SK-N-SH (cell line): Measurements from ENCODE around the gene GFPT1. TPM values are rescaled to one million over a fixed set of nuclear protein-coding genes. Genes with fewer than 3 reads are reported as not detected.

Source experiments
- CTCF ChIA-PET: fragments of 300-600, 350-600 bp; formaldehyde crosslinking; extraction: SDS; loops from one replicate; lab custom pipeline; 2021; lab: Yijun Ruan, JAX
- POLR2A ChIA-PET: fragments of 350-600 bp; sonication (Branson Sonifier 250); formaldehyde crosslinking; extraction: SDS; loops from one replicate; lab custom pipeline; 2020; ENCODE audit warnings: antibody characterized with exemption, inconsistent platforms; lab: Yijun Ruan, JAX
- DNase-seq: peaks from one replicate; pipeline ENCODE4 v3.0.0; 2012
- H2AFZ ChIP-seq: fragments of 200-600 bp; sonication (generic); 2 replicates; pipeline ENCODE4 v1.8.1; 2016; ENCODE audit warnings: antibody characterized with exemption, mild to moderate bottlenecking, low read depth
- H3F3A ChIP-seq: fragments of 200-600 bp; sonication (generic); replicated peaks from 2 replicates; pipeline ENCODE3; 2016; ENCODE audit warnings: antibody characterized with exemption, mild to moderate bottlenecking; ENCODE audit not compliant: insufficient read depth
- H3K27ac ChIP-seq, 2 experiments: fragments of 200-500 bp in 1 of 2; fragments of 200-600 bp in 1 of 2; sonication (Bioruptor generic) in 1 of 2; sonication (generic), shearing (Covaris generic) in 1 of 2; 2 replicates each; pipeline versions ENCODE4 v1.5.1 to v1.6.1; 2014 to 2016; ENCODE audit warnings: low read depth in 2 of 2, inconsistent platforms in 1 of 2, low read length in 1 of 2, mild to moderate bottlenecking in 1 of 2, mixed read lengths in 1 of 2
- H3K27me3 ChIP-seq: fragments of 200-600 bp; sonication (generic), shearing (Covaris generic); 2 replicates; pipeline ENCODE4 v1.6.1; 2016; ENCODE audit warnings: mixed run types; ENCODE audit not compliant: insufficient read depth
- H3K36me3 ChIP-seq, 2 experiments: fragments of 200-500 bp in 1 of 2; fragments of 200-600 bp in 1 of 2; sonication (Bioruptor generic) in 1 of 2; sonication (generic) in 1 of 2; replicated peaks in 1 of 2; 2 replicates each; pipeline versions ENCODE3 to v1.5.1; 2014 to 2016; ENCODE audit warnings: low read length in 1 of 2, mild to moderate bottlenecking in 1 of 2; ENCODE audit not compliant: insufficient read depth in 2 of 2, control insufficient read depth in 1 of 2
- H3K4me1 ChIP-seq, 2 experiments: fragments of 200-500 bp in 1 of 2; fragments of 200-600 bp in 1 of 2; sonication (Bioruptor generic) in 1 of 2; sonication (generic), shearing (Covaris generic) in 1 of 2; 2 replicates each; pipeline versions ENCODE4 v1.5.1 to v1.6.1; 2014 to 2016; ENCODE audit warnings: low read depth in 1 of 2, low read length in 1 of 2, mixed run types in 1 of 2; ENCODE audit not compliant: insufficient read depth in 2 of 2, control insufficient read depth in 1 of 2
- H3K4me2 ChIP-seq: fragments of 200-600 bp; sonication (generic), shearing (Covaris generic); 2 replicates; pipeline ENCODE4 v1.6.1; 2017; ENCODE audit warnings: mixed run types
- H3K4me3 ChIP-seq, 2 experiments: fragments of 200-500 bp in 1 of 2; fragments of 200-600 bp in 1 of 2; sonication (Bioruptor generic) in 1 of 2; sonication (generic), shearing (Covaris generic) in 1 of 2; 2 replicates each; pipeline versions ENCODE4 v1.5.1 to v1.8.1; 2014 to 2016; ENCODE audit warnings: low read depth in 2 of 2, inconsistent platforms in 1 of 2, low read length in 1 of 2, mild to moderate bottlenecking in 1 of 2, mixed read lengths in 1 of 2, moderate library complexity in 1 of 2
- H3K79me2 ChIP-seq: fragments of 200-600 bp; sonication (generic); 2 replicates; pipeline ENCODE4 v1.8.1; 2017; ENCODE audit warnings: mild to moderate bottlenecking; ENCODE audit not compliant: insufficient read depth
- H3K9ac ChIP-seq: fragments of 200-600 bp; sonication (generic); 2 replicates; pipeline ENCODE4 v1.6.1; 2017; ENCODE audit warnings: mixed run types
- H3K9me2 ChIP-seq: fragments of 200-600 bp; sonication (generic); 2 replicates; pipeline ENCODE4 v1.6.1; 2017; ENCODE audit warnings: mixed run types
- H3K9me3 ChIP-seq: fragments of 200-600 bp; sonication (generic); 2 replicates; pipeline ENCODE4 v1.6.1; 2017; ENCODE audit warnings: mixed run types, mild to moderate bottlenecking, moderate library complexity
- H4K20me1 ChIP-seq: fragments of 200-600 bp; sonication (generic); 2 replicates; pipeline ENCODE4 v1.6.1; 2017; ENCODE audit warnings: mild to moderate bottlenecking, mixed run types; ENCODE audit not compliant: insufficient read depth
- GATA2 ChIP-seq: sonication (generic); formaldehyde crosslinking; IDR thresholded peaks from 2 replicates; pipeline ENCODE4 v1.5.0; 2020; ENCODE audit warnings: mild to moderate bottlenecking, missing genetic modification reagents
- IRF3 ChIP-seq: fragments of 150-350 bp; IDR thresholded peaks from 2 replicates; pipeline ENCODE4 v1.6.1; 2016; ENCODE audit warnings: mild to moderate bottlenecking, low read depth, low read length
- MAX ChIP-seq: IDR thresholded peaks from 2 replicates; pipeline ENCODE4 v1.4.0; 2012; ENCODE audit warnings: low read depth
- MEF2A ChIP-seq: IDR thresholded peaks from 2 replicates; pipeline ENCODE4 v1.4.0; 2012; ENCODE audit warnings: low read depth, borderline replicate concordance
- NFIC ChIP-seq: IDR thresholded peaks from 2 replicates; pipeline ENCODE4 v1.4.0; 2012; ENCODE audit warnings: borderline replicate concordance
- PBX3 ChIP-seq: IDR thresholded peaks from 2 replicates; pipeline ENCODE4; 2012
- RCOR1 ChIP-seq: fragments of 150-350 bp; IDR thresholded peaks from 2 replicates; pipeline ENCODE4 v1.6.1; 2017; ENCODE audit warnings: antibody characterized with exemption, low read length
- REST ChIP-seq: IDR thresholded peaks from 2 replicates; pipeline ENCODE4 v1.6.1; 2012; ENCODE audit warnings: mild to moderate bottlenecking, low read depth, low read length, moderate library complexity
- RFX5 ChIP-seq: IDR thresholded peaks from 2 replicates; pipeline ENCODE4 v1.6.1; 2012; ENCODE audit warnings: mild to moderate bottlenecking, improper control_type of control experiment, low read length
- RXRA ChIP-seq: IDR thresholded peaks from 2 replicates; pipeline ENCODE4 v1.4.0; 2012; ENCODE audit warnings: low read depth, mild to moderate bottlenecking, borderline replicate concordance
- SMC3 ChIP-seq: IDR thresholded peaks from 2 replicates; pipeline ENCODE4 v1.6.1; 2012; ENCODE audit warnings: low read depth, low read length, improper control_type of control experiment
- TAF1 ChIP-seq: IDR thresholded peaks from 2 replicates; pipeline ENCODE4 v1.6.1; 2012; ENCODE audit warnings: low read depth, mild to moderate bottlenecking, low read length, moderate library complexity, borderline replicate concordance
- TCF12 ChIP-seq: IDR thresholded peaks from 2 replicates; pipeline ENCODE4 v1.4.0; 2012
- USF2 ChIP-seq: fragments of 150-350 bp; IDR thresholded peaks from 2 replicates; pipeline ENCODE4 v1.6.1; 2017; ENCODE audit warnings: antibody characterized with exemption, low read length, low read depth, borderline replicate concordance
- YY1 ChIP-seq: IDR thresholded peaks from 2 replicates; pipeline ENCODE4 v1.4.0; 2012; ENCODE audit warnings: low read depth, mild to moderate bottlenecking
- ZBTB33 ChIP-seq: IDR thresholded peaks from 2 replicates; pipeline ENCODE4 v1.4.0; 2012; ENCODE audit warnings: low read depth, borderline replicate concordance
- WGBS: methylation state at CpG from one replicate; pipeline ENCODE4 v1.1.6; 2017; ENCODE audit warnings: low lambda C conversion rate; 5-methylcytosine and 5-hydroxymethylcytosine counted together
- polyA plus RNA-seq, 3 experiments: library from polyadenylated mRNA; depleted of rRNA; stranded (reverse); fragments of >200 nt; gene quantifications; 2 replicates each; pipeline ENCODE4 v1.2.3, GENCODE V29; 2012

The GFPT1 gene
- polyA plus RNA-seq, 1 of the 3 experiments (the other 2 are of a cell fraction): 6.0 TPM

GRCh38 chr2:69296421-69296820, 90.6 kb downstream of the GFPT1 start:
- Histone ChIP-seq H3K9me2 (no peaks in the 10 kb centered on the region), H3K27me3 (no peaks in the 10 kb centered on the region), H4K20me1 (no peaks in the 10 kb centered on the region), H3K4me2 (no peak overlapping the region), H3K4me1 (peaks cover 11 to 35% of the 10 kb centered on the region in 2 experiments; a peak in 3 of 4 replicates), H3K4me3 (no peak overlapping the region), H3K79me2 (no peaks in the 10 kb centered on the region), H3K9ac (no peak overlapping the region), H3K9me3 (no peaks in the 10 kb centered on the region), H2AFZ (no peak overlapping the region), H3K27ac (no peak overlapping the region), H3K36me3 (no peaks in the 10 kb centered on the region), H3F3A (peaks cover 28% of the 10 kb centered on the region)
- no peak for DNase-seq
- 90% methylated on average over 3 of the region's 3 CpGs for WGBS
- TF ChIP-seq SMC3 (no peak), ZBTB33 (no peak), GATA2 (CRISPR knock-in tag) (no peak), NFIC (no peak), TCF12 (no peak), MEF2A (no peak), TAF1 (no peak), IRF3 (no peak), USF2 (no peak), RFX5 (no peak), PBX3 (no peak), YY1 (no peak), MAX (no peak), REST (no peak), RCOR1 (no peak), RXRA (no peak)
- POLR2A ChIA-PET: no interaction called here
- CTCF ChIA-PET: no interaction called here
